Activated naive CD8-positive, alpha-beta T cell (primary cell): ENCODE measurements around the gene NECTIN1.

Experiments used
- H3K27ac Mint-ChIP-seq: one replicate; pipeline ENCODE4 v1.8.0; 2021; ENCODE audit warnings: mixed read lengths
- H3K27me3 Mint-ChIP-seq: one replicate; pipeline ENCODE4 v1.8.0; 2021; ENCODE audit warnings: mixed read lengths
- H3K36me3 Mint-ChIP-seq: one replicate; pipeline ENCODE4 v1.8.0; 2021; ENCODE audit warnings: mixed read lengths
- H3K4me1 Mint-ChIP-seq: one replicate; pipeline ENCODE4 v1.8.0; 2021; ENCODE audit warnings: low read depth, mixed read lengths
- H3K4me3 Mint-ChIP-seq: one replicate; pipeline ENCODE4 v1.8.0; 2021; ENCODE audit warnings: mild to moderate bottlenecking, mixed read lengths
- H3K9me3 Mint-ChIP-seq: one replicate; pipeline ENCODE4 v1.8.0; 2021; ENCODE audit warnings: low read depth, mixed read lengths

NECTIN1 gene

DNA sequence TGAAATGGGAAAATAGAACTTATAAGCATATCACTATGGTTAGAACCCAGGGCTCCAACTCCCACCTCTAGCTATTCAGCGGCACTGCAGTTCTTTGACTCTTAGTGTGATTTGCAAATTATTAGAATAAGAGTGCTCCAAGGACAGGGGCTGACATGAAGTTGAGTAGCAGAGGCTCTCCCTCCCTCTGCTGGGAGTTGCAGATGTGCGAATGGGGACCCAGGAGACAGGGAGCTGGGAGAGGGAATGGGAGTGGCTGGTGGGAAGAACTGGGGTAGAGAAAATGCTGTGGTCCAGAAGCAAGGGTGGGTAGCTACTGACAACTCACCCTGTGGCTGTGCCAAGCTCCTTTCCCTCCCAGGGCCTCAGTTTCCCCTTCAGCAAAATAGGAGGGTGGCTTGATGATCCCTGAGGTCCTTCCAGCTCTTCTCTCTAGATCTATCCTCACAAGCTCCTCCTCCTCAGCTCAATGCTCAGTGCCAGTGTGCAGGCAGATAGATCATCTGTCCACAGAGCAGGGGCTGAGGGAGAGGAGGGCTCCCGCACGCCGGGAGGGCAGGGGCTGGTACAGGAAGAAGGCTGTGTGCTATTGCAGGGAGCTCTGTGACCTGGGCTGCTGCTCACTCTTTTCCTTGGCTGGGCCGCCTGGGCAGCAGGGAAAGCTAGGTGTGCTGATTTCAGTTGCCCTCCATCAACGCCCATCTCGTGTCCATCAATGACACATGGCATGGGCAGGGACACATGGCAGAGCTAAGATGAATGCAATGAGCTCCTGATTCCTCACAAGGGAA lies 99.0 kb downstream of the NECTIN1 start:
- Mint-ChIP-seq H3K36me3 (no peaks in the 10 kb centered on the region), H3K27ac (no peak overlapping the region), H3K9me3 (no peaks in the 10 kb centered on the region), H3K27me3 (no peaks in the 10 kb centered on the region), H3K4me1 (no peaks in the 10 kb centered on the region), H3K4me3 (no peak overlapping the region)

DNA sequence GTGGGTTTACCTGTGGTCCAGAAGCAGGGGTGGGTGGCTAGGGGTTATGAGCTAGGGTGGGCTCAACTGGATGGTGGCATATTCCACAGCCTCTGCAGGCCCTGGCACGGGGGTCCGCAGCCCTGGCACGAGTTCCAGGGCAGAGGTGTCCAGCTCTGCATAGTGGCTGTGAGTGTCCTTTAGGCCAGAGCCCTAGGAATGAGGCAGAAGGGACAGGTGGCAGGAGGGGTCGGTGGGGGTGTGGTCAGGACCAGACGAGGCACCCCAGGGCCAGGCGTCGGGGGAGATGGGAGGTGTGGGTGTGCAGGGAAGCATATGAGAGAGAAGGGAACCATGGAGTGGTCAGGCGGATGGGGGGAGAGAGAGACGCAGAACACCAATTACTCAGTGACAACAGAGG lies 99.9 kb downstream of the NECTIN1 start:
- Mint-ChIP-seq H3K27me3 (no peaks in the 10 kb centered on the region), H3K9me3 (no peaks in the 10 kb centered on the region), H3K27ac (no peak overlapping the region), H3K4me3 (no peak overlapping the region), H3K36me3 (no peaks in the 10 kb centered on the region), H3K4me1 (no peaks in the 10 kb centered on the region)

DNA sequence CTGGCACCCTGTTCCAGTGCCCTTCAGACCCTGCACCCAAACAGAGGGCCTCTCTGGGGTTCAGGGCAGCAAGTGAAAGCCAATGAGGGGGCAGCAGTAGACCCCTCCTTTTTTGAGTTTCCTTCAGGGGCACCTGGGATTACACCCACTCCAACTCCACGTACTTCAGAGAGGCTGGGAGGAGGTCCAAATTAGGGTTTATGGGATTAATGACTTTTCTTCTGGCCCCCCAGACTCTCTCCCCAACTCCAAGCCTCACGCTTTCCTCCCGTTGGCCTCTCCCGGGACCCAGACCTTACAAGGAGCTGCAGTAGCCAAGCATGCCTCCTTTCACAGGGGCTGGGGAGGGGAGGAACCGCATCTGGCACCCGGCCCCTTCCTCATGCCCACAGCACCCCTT lies 101.7 kb downstream of the NECTIN1 start:
- H3K27ac Mint-ChIP-seq = no peak overlapping the region
- no peaks in the 10 kb centered on the region for H3K36me3 Mint-ChIP-seq
- H3K4me1 Mint-ChIP-seq = no peaks in the 10 kb centered on the region
- no peaks in the 10 kb centered on the region for H3K27me3 Mint-ChIP-seq
- no peaks in the 10 kb centered on the region for H3K9me3 Mint-ChIP-seq
- no peak overlapping the region for H3K4me3 Mint-ChIP-seq

DNA sequence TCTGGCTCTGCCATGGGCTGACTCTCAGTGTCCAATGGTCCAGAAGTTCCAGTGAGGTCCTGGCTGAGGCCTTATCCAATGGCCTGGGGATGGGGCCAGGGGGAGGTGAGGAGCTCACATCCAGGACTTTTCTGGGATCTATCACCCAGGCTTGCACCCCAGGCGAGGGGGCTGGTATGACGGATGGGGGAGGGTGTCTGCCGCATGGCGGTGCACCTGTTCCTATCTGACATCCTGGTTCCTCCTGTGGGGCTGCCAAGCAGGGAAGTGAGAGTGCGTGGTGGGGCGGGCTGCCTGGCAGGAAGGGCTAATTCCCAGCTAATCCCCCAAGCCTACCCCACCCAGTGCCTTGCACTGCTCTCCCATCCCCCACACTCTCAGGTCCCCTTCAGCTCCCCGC lies 102.1 kb downstream of the NECTIN1 start:
- Mint-ChIP-seq H3K4me3 (no peak overlapping the region), H3K27ac (no peak overlapping the region), H3K27me3 (no peaks in the 10 kb centered on the region), H3K4me1 (no peaks in the 10 kb centered on the region), H3K9me3 (no peaks in the 10 kb centered on the region), H3K36me3 (no peaks in the 10 kb centered on the region)

DNA sequence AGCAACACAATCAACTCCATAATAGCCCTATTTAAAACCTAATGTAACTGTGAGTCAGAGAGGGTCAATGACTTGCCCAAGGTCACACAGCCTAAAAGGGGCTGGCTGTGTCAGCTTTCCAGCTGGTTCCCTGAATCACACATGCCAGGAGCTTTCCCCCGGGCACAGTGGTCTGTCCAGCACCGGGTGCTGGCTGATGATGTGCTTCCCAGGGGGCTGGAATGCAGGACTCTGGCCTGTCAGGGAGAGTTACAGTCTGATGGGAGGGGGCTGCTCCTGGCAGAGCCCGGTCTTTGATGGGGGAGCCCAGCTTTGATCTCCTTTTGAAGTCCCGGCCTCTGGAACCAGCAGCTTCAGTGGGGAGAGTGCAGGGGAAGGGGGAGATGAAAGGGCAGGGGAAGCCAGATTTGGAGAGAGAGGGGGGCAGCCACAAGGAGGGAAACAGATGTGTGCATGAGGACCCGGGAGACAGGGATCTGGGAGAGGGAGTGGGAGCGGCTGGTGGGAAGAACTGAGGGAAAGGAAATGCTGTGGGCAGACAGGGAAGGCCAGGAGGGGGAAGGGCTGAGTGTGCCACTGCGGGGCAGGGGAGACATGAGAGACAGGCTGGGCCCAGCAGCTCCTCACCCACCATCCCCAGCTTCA lies 102.7 kb downstream of the NECTIN1 start:
- H3K4me3 Mint-ChIP-seq = no peak overlapping the region
- H3K36me3 Mint-ChIP-seq = no peaks in the 10 kb centered on the region
- no peak overlapping the region for H3K27ac Mint-ChIP-seq
- H3K4me1 Mint-ChIP-seq = no peaks in the 10 kb centered on the region
- H3K27me3 Mint-ChIP-seq = no peaks in the 10 kb centered on the region
- no peaks in the 10 kb centered on the region for H3K9me3 Mint-ChIP-seq

DNA sequence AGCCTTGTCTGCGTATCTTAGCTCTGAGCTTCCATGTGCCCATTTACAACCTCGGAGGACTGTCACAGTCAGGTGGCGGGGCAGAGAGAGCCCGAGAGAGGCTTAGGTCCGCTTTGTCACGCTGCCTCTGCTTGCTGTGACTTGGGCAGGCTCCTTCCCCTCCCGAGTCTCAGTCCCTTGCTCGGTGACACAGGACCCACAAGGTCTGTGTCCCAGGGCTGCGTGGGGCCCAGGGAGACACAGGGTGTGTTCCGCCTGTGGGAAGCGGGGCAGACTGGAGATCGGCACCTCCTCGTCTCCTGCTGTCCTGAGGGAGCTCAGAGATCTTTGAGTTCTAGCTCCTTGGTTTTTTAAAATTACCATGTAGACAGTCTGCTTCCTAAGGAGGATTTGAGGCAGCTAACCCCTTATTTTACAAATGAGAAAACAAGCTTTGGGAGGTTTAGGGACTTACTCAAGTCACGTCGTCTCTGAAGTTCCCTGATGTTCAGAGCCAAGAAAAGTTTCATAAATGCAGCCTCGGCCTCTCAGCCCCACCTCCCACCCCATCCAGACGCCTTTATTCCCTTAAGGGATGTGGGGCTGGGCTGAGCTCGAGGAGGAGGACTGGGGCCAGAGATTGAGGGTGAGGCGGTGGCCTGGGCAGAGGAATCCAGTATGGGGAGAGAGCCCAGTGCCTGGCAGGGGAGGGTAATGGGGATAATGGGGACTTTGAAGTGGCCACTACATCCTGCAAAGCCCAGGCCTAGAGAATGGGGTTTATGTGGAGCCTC lies 103.6 kb downstream of the NECTIN1 start:
- no peaks in the 10 kb centered on the region for H3K9me3 Mint-ChIP-seq

GRCh38 chr11:119624629-119625028 lies 104.4 kb downstream of the NECTIN1 start:
- Mint-ChIP-seq H3K27ac (no peak overlapping the region), H3K9me3 (no peaks in the 10 kb centered on the region), H3K4me3 (no peak overlapping the region), H3K4me1 (no peaks in the 10 kb centered on the region), H3K27me3 (no peaks in the 10 kb centered on the region), H3K36me3 (no peaks in the 10 kb centered on the region)

More for the DNA sequence above, 103.6 kb downstream of the NECTIN1 start:
- Mint-ChIP-seq H3K4me1 (no peaks in the 10 kb centered on the region), H3K27ac (peak overlapping the region; percentile 3), H3K27me3 (no peaks in the 10 kb centered on the region), H3K4me3 (no peak overlapping the region), H3K36me3 (no peaks in the 10 kb centered on the region)

GRCh38 chr11:119624102-119624615 lies 104.8 kb downstream of the NECTIN1 start:
- no peak overlapping the region for H3K27ac Mint-ChIP-seq
- no peaks in the 10 kb centered on the region for H3K36me3 Mint-ChIP-seq
- no peak overlapping the region for H3K4me3 Mint-ChIP-seq
- no peaks in the 10 kb centered on the region for H3K9me3 Mint-ChIP-seq
- H3K4me1 Mint-ChIP-seq = no peaks in the 10 kb centered on the region
- no peaks in the 10 kb centered on the region for H3K27me3 Mint-ChIP-seq

DNA sequence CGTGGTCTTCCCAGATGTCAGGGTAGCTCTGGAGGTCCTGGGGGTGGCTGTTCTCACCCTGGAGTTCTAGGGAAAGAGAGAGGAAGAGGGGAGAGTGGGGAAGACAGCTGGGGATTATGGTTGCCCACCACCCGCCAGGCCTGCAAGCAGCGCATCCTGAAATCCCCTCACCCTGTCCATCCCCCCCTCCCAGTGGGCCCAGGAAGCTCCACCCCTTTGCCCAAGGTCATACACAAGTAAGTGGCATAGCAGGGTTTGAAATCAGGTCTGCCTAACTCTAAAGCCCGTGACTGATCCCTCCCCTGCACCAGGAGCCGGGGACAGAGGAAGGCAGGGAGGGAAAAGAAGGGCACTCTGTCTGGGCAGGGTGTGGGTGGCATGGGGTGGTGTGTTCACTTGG lies 105.3 kb downstream of the NECTIN1 start:
- H3K27me3 Mint-ChIP-seq = no peaks in the 10 kb centered on the region
- no peaks in the 10 kb centered on the region for H3K36me3 Mint-ChIP-seq
- no peaks in the 10 kb centered on the region for H3K4me1 Mint-ChIP-seq
- no peak overlapping the region for H3K4me3 Mint-ChIP-seq
- H3K9me3 Mint-ChIP-seq = no peaks in the 10 kb centered on the region
- no peak overlapping the region for H3K27ac Mint-ChIP-seq

DNA sequence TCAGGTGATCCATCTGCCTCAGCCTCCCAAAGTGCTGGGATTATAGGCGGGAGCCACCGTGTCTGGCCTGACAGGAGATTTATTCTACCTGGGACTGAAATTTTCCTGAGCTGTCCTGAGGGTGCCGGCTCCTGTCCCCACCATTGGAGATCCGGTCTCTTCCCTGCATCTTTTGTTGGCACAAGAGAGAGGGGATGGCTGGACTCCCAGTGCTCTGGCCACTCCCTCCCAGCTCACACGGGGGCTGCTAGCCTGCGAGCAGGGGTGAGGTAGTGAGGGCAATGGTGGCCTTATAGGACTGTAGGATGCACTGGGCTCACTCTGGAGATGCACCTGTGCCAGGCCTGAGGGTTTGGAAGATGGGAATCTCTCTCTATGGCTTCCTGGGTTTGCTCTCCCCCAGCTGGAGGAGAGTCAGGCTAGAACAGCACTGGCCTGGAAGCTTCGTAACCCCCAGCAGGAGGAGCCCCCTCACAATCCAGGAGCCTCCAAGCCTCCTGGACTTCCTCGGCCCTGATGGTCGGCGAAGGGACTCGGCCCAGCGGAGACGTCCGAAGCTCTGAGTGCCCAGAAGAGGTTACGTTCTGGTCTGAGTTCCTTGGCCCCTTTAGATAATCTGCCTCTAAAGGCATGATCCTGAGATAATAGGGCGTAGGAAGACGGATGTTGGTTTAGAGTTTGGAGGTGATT lies 106.4 kb downstream of the NECTIN1 start:
- Mint-ChIP-seq H3K27ac (no peak overlapping the region), H3K4me1 (no peaks in the 10 kb centered on the region), H3K27me3 (no peaks in the 10 kb centered on the region), H3K9me3 (no peaks in the 10 kb centered on the region), H3K36me3 (no peaks in the 10 kb centered on the region), H3K4me3 (no peak overlapping the region)

- H3K4me1 Mint-ChIP-seq = no peaks in the 10 kb centered on the region
- H3K4me3 Mint-ChIP-seq = no peak overlapping the region
- H3K36me3 Mint-ChIP-seq = no peaks in the 10 kb centered on the region
- peak overlapping the region; percentile 8 for H3K27ac Mint-ChIP-seq
- no peaks in the 10 kb centered on the region for H3K9me3 Mint-ChIP-seq
- H3K27me3 Mint-ChIP-seq = no peaks in the 10 kb centered on the region
Measured at GRCh38 chr11:119619665-119620064, 109.3 kb downstream of the NECTIN1 start.

GRCh38 chr11:119618208-119618909 lies 110.6 kb downstream of the NECTIN1 start:
- H3K4me3 Mint-ChIP-seq = no peak overlapping the region
- no peak overlapping the region for H3K27ac Mint-ChIP-seq
- H3K36me3 Mint-ChIP-seq = no peaks in the 10 kb centered on the region
- peaks cover 1% of the 10 kb centered on the region for H3K27me3 Mint-ChIP-seq
- no peaks in the 10 kb centered on the region for H3K4me1 Mint-ChIP-seq
- no peaks in the 10 kb centered on the region for H3K9me3 Mint-ChIP-seq

DNA sequence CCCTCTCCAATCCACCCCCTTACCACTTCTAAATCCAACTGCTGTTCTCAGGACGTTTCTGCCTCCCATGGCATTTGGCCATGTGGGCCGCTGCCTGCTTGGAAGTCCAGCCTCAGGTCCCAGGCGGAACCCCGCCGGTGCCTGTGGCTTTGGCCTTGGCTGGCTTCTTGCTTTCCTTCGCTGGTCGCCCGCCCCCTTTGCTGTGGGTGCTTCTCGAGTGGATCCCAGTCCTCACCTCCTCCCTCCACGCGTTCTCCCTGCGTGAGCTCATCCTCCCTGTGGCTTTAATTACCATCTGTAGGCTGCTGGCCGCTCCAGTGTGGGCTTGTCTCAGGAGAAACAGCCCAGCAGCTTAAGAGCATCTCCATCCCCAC lies 111.7 kb downstream of the NECTIN1 start:
- Mint-ChIP-seq H3K9me3 (no peaks in the 10 kb centered on the region), H3K4me1 (no peaks in the 10 kb centered on the region), H3K36me3 (no peaks in the 10 kb centered on the region), H3K27me3 (peaks cover 1% of the 10 kb centered on the region), H3K27ac (no peak overlapping the region), H3K4me3 (no peak overlapping the region)

DNA sequence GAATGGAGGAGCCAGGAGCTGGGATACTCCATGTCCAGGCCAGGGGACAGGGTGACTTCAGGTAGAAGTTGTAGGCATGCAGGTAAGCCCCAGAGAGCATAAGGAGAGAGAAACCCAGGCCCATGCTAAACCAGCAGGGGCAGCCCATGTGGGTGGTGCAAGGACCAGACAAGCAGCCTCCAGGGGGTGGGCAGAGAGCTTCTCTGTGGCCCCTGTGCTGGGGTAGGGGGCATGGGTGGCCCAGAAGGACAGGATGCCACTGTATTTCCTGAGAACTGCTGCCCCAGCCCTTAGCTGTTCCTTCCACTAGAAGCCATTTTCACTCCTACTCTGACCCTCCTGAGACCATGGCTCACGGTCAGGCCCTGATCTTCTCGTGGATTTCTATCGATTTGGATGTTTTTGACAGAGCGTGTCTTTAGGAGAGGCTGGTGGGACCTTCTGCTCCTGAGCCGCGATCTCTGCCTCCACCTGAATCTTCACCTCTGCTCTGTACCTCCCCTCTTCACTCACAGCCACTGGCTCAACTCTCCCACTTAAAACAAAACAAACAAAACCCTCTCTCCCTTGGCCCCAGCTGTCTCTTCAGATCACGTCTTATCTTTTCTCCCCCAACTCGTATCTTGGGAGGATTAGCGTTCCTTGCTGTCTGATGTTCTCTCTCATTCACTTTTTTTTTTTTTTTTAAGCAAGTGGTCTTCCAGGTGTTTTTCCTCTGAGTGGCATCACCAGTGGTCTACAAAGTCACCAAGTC lies 112.2 kb downstream of the NECTIN1 start:
- H3K4me1 Mint-ChIP-seq = no peaks in the 10 kb centered on the region
- H3K9me3 Mint-ChIP-seq = no peaks in the 10 kb centered on the region
- H3K4me3 Mint-ChIP-seq = no peak overlapping the region
- H3K36me3 Mint-ChIP-seq = no peaks in the 10 kb centered on the region
- peaks cover 1% of the 10 kb centered on the region for H3K27me3 Mint-ChIP-seq
- no peak overlapping the region for H3K27ac Mint-ChIP-seq
